Measurements from ENCODE around the gene UGT1A5.

The UGT1A5 gene

DNA sequence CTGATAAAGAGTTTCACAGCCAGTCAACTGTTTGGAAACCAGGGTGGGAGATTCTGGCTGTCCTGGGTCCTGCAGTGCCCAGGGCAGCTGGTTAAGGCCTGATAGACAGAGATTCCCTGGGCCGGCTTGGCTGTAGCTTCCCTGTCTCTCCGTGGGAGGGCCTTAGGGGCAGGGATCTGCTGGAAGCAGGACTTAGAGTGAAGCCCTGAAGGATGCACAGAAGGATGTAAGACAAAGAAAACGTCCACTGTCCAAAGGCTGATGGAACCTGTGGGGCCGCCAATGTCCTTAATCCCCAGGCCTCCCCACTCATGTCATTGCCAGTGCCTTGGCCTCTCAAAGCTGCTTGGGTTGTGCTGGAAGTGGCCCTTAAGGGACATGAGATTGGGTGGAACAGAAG, 98.4 kb downstream of the UGT1A5 start:
- DNase-seq, result no peak

DNA sequence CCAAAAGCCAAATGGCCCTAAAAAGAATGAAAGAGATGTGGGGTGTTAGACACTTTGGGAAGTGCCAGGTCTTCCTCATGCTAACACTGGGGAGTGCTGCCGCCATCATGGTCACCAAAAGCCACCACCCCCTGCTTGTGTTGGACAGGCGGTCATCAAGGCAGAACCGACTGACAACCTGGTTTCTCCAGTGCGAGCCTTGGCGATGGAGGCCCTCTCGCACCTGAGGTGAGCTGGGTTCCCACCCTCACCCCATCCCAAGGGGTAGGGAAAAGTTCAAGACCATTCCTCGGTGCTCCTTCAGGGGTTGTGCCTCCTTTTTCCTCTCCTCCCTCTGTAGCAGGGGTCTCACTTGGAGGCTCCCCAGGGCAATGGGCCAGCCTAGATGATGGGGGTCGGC, 99.0 kb downstream of the UGT1A5 start:
- DNase-seq, result no peak

DNA sequence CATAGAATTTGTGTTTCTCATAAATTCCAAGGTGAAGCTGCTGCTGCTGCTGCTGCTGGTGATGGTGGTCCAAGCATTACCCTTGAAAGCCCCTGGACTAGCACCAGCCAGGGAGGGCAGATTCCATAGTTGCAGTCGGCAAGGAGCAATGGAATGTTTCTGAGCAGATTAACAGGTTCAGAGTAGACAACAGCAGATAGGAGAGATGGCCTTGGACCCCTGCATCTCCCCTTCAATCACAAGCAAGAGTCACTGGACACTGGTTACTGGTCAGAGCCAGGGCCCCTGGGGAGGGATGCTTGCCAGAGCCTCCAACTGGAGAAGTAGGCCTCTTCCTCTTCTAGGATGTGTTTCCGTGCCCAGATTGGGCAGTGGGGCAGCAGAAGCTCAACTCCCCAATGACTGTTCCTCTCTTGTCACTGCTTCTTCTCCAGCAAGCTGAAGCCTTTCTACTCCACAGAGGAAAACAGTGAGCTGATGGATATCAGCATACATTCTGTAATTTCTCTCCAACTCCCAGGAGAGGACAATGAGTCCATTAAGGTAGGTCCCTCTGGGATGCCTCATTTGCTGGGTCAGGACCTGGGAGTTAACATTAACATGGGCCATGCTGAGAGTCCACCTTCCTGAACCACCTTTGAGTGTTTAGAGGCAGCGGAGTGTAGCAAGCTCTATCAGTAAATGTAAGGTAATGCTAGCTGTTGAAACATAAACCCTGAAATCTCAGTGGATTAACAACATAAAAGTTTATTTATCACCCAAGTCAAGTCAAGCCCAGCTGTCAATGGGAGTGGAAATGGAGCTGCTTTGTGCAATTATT, 100.7 kb downstream of the UGT1A5 start:
- no peak for DNase-seq

DNA sequence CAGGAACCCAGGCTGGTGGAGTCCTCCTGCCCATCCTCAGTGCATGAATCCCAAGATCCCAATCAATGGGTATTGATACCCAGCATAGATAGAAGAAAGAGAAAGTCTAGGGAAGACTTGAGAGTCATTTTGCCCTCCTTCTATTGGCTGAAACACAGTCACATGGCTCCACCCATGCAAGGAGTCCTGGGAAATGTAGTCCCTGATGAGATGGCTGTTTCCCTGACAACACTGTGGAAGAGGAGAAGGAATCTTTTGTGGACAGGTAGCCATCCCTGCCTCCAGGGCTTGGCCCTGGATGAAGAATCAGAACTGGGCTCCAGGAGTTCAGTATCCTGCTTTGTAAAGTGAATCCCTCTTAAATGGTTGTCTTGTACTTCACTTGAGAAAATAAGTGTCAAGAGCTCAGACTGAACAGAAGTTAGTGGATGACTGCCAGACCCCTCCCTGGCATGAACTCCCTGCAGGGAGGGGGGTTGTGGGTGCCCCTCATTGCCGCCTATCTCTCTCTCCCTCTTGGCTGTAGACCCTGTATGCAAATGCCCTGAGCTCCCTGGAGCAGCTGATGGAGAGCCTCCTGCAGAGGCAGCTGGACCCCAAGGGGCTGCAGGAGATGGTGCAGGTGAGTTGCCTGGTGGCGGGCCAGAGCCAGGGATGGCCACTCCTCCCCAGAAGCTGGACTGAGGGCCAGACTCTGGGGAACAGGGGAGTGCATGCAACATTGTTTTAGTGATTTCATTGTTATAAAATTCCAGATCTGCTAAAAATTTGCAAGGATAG, 101.5 kb downstream of the UGT1A5 start:
- DNase-seq, result peak; percentile 25

DNA sequence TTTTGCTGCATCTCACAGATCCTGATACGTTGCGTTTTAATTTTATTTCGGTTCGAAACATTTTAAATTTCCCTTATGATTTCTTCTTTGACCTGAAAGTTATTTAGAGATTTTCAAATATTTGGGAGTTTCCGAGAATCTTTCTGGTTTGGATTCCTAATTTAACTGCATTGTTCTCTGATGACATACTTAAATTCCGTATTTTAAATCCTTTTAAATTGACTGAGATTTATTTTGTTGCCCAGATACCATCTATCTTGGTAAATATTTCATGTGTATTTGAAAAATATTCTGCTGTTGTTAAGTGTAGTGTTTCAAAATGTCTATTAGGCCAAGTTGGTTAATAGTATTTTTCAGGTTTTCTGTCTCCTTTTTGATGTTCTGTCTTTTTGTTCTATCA, 103.2 kb downstream of the UGT1A5 start:
- no peak for DNase-seq

DNA sequence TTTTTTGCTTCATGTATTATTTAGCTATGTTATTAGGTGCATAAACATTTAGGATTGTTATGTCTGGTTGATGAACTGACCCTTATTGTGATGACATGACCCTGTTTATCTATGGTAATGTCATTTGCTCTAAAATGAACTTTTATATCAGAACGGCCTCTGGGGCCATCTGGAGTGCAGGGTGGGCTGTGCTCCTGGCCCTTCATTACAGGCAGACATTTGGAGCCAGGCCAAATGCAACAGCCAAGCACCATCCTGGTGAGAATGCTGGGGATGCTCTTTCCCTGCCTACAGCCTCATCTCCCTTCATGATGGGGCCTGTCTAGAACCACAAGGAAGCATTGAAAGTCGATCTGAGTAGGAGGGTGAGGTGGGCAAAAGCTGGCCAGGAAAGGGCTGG, 103.6 kb downstream of the UGT1A5 start:
- no peak for DNase-seq

DNA sequence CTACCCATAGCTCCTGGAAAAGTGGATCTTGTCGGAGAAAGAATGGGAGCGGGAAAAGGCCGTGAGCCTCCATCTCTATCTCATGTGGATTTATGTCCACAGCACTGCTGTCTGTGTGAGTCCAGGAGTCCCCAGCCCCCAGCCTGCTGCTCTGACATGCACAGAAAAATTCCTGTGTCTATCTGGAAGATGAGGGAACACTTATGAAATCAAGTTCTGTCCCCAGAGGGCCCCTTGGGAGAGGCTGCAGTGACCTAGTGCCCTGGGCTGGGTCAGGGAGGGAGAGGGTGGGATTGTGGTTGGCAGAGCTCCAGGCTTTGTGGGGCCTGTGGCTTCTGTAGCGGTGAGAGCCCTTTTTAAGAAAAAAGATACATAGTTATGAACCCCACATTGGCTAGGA, 104.1 kb downstream of the UGT1A5 start:
- no peak for DNase-seq

DNA sequence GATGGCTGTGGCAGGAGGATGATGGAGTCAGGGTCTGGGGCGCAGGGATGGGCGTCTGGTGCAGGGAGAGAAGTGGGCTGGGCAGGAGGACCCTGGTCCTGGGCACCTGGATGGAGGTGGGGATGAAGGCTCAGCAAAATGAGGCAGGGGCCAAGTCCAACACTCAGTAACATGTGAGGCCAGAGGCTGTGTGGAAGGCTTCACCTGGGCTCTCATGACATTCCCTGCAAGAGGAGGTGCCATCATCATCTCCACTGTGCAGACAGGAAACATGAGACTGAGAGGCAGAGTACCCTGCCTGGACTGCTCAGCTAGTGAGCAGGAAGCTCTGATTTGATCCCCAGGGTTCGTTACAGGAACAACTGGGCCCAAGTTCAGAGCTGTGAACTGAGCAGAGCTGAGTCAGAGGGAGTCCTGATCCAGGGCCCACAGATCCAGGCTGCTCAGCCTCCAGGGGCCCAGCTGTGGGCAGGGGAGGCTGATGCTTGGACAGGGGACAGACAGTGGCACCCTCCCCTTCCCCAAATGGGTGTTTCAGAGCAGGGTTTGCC, 104.7 kb downstream of the UGT1A5 start:
- no peak for DNase-seq

DNA sequence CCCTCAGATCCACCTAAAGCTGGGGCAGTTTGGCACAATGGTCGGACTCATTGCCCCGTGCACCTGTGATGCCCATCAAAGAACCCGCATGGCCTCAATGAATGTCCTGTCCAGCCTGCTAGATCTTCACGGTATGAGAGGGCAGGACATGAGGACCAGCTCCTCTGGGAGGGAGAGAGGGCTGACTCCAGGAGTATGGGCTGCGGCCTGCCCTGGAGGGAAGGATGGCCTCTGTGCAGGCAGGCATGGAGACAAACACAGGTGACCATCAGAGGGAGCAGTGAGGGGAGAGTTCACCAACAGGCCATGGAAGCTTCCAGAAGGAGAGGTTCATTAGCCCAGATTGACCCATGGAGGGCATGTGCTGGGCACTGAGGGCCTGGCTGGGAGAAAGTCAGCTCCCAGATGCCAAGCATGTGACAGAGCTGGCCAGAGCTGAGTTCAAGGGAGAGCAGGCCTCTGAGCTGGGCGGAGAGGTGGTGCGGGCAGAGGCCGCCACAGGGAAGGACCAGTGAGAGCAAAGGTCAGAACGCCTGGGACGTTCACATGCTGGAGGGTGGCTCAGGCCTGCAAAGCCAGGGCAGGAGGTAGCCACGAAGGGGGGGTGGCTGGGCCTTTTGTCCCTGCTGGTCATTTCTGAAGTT, 105.4 kb downstream of the UGT1A5 start:
- DNase-seq, result no peak

DNA sequence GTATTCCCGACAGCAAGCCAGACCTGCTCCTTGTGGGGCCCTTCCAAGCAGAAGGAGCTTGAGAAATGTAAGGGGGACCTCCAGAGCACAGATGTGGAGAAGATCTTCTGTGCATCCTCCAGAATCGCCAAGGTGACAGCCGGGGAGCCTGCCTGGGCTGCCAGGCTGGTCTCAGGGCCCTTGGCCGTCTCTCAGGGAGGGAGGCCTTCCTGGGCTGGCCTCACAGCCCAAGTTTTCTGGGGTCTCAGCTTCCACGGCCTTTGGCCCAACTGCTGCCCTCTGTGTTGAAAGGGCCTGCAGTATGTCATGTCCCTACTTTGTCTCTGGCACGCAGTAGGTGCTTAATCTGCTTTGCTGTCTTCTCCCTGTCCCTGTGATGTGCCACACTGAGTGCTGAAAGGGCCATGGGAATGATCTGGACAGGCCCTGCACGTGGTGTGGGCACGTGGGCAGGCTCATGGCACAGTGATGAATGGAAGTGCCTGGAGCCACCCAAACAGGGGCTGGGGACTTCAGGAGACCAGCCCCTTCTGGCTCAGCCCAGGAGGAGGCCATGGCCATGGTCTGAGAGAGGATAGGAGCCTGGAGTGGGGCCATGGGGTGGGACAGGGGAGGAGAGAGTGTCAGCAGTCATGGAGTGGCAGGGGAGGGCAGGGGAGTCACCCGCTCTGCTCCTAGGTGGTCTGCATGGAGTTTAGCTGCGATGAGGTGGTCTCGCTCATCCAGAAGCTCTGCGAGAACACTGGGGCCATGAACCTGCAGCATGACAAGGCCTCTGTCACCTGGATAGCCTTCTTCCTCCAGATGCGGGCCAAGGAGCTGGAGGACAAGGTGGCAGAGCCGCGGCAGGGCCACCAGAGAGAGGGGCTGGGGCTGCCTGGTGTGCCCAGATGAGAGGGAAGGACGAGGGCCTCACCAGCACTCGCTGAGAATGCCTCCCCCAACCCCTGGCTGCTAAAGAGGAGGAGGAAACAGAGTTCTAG, 106.2 kb downstream of the UGT1A5 start:
- DNase-seq, result no peak

DNA sequence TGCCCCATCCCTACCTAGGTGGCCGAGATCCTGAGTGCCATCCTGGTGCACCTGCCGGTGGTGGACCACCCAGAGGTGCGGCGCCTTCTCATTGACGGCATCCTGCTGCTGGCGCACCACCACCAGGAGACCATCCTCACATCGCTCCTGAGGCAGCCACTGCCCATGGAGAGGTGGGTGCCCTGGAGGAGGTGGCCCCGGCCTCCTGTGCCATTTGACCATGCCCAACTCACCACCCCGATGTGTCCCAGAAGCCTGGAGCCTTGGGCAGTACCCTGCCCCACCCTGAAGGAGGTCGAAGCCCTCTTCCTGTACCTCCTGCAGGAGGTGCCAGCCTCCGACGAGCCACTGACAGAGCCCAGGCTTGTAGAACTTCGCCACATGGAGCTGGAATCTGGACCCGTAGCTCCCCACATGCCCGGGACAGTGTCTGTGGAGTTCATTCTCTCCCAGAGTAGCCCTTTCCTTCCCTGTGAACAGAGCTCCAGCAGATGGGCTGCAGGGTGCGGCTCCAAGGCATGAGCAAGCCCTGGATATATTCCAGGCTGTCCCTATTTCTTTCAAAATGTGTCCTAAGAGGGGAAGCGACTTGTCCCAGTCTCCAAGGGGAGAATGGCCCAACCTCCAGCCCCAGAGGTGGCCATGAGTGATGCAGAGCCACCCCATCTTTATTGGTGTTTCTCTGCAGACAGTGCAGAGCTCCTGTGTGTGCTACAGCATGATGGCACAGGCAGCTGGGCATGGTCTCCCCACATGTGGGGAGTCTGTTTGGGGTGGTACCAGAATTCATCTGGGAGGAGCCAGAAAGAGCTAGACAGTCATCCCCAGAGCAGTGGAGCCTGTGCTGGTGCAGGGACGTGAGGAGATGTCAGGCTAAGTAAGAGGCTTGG, 107.4 kb downstream of the UGT1A5 start:
- no peak for DNase-seq

DNA sequence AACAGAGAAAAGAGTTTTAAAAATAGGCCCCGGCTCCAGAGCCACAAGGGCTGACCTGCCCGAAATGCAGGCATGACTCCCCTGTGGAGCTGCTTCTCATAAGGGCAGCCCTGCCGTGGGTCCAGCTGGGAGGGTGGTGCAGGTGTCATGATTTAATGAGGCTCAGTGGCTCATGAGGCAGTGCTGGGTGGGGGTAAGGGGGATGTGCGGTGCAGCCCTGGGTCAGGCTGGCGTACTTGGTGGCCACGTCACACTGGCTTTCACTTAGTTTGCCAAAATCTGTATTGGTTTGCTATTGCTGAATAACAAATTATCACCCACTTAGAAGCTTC, 108.0 kb downstream of the UGT1A5 start:
- DNase-seq, result no peak

DNA sequence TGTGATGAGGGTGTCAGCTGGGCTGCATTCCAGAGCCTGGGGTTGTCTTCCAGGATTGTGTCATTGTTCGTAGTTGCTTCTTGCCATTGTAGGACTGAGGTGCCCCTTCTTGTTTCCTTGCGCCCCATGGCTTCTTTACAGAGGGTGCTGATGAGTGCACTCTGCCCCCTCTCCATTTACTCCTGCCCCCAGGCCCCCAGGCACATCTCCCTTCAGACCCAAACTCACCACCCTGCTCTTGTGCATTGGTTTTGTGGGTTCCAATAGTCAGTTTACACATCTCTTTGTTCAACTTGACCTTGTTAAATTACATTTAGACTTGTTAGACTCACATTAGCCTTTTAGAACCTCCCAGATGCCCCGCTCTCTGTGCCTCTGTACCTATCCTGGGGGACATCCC, 108.5 kb downstream of the UGT1A5 start:
- no peak for DNase-seq

DNA sequence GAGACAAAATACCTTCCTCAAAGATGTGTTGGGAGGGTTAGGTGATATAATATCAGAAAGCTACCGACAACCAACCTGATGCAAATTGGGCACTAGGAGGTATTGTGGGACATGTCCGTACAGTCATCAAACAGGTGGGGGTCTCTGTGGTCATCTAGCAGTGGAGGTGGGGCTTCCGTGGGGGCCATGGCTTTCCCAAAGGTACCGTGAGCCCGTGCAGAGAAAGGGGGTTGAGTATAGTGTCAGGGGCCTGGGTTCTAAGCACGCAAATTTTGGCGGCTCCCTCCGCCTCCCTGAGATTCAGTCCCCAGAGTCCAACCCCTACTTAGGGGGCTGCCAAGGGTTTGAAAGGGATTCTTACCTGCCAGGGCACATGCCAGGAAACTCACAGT, 109.0 kb downstream of the UGT1A5 start:
- DNase-seq, result no peak

DNA sequence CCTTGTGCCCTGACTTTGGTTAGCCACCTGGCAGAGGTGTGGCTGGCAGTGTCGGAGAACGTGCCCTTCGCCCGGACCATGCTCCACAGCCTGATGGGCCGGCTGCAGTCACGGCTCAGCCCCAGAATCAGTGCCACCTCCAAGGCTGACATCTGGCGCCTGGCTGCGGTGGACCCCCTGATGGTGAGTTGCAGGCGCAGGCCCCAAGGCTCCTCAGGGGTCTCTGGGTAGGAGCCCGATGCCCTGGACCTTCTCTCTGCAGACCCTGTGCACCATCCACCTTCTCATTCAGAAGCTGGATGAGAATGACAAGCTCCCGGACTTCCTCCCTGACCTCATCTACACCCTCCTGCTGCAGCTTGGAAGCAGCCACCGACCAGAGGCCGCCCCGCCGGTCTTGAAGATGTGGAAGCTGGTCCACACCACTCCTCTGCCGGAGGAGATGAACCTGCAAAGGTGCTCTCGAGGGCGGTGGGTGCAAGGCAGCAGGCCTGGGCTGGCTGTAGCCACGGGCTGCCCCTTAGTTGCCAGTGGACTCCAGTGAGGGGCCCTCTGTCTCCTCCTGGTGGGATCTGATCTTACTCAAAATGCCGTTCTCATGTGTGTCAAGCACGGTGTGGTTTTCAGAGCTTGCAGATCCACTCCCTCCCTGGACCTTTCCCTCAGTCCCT, 109.5 kb downstream of the UGT1A5 start:
- no peak for DNase-seq

Data from DMS53 (cell line).